HCT116 (cell line): ENCODE measurements around the gene TFF3.

ENCODE experiments used
- ATF3 ChIP-seq: IDR thresholded peaks from 2 replicates; pipeline ENCODE4 v1.6.1; 2012
- EZH2 ChIP-seq: fragments of 200-600 bp; sonication (generic); IDR thresholded peaks from 2 replicates; pipeline ENCODE4 v1.6.1; 2017; ENCODE audit warnings: antibody characterized with exemption, mixed run types
- POLR2AphosphoS5 ChIP-seq: IDR thresholded peaks from 2 replicates; pipeline ENCODE4 v1.6.1; 2011; ENCODE audit warnings: mild to moderate bottlenecking, low read depth, low read length, moderate library complexity
- RAD21 ChIP-seq: IDR thresholded peaks from 2 replicates; pipeline ENCODE4 v1.6.1; 2012; ENCODE audit warnings: low read depth, mild to moderate bottlenecking
- REST ChIP-seq: IDR thresholded peaks from 2 replicates; pipeline ENCODE4 v1.6.1; 2012; ENCODE audit warnings: low read depth
- SP1 ChIP-seq: IDR thresholded peaks from 2 replicates; pipeline ENCODE4 v1.6.1; 2012; ENCODE audit warnings: low read depth
- TCF7L2 ChIP-seq: IDR thresholded peaks from 2 replicates; pipeline ENCODE4 v1.7.0; 2011; ENCODE audit warnings: borderline replicate concordance, inconsistent platforms; ENCODE audit not compliant: insufficient read depth, insufficient read length; ENCODE audit errors: extremely low read depth
- YY1 ChIP-seq: IDR thresholded peaks from 2 replicates; pipeline ENCODE4 v1.6.1; 2011; ENCODE audit warnings: low read length, low read depth, moderate library complexity, mild to moderate bottlenecking; ENCODE audit not compliant: insufficient replicate concordance; ENCODE audit errors: extremely low read depth
- ZNF274 ChIP-seq: fragments of 200-500 bp; sonication (Bioruptor generic); IDR thresholded peaks from 2 replicates; pipeline ENCODE4 v1.6.1; 2014; ENCODE audit warnings: mild to moderate bottlenecking, low read depth, low read length, inconsistent platforms
- TF ChIP-seq, protein P1 (sequence below), 3 experiments: fragments of 200-600 bp in 1 of 3; sonication (generic) in 1 of 3; IDR thresholded peaks in 2 of 3; conservative IDR thresholded peaks in 1 of 3; 2 replicates each; pipeline ENCODE4 v1.5.1; 2012 to 2017; ENCODE audit warnings: low read depth in 2 of 3, low read length in 2 of 3, antibody characterized with exemption in 1 of 3, borderline replicate concordance in 1 of 3, control low read depth in 1 of 3, mild to moderate bottlenecking in 1 of 3, mixed read lengths in 1 of 3, mixed run types in 1 of 3, moderate library complexity in 1 of 3; ENCODE audit not compliant: insufficient read depth in 1 of 3

DNA sequence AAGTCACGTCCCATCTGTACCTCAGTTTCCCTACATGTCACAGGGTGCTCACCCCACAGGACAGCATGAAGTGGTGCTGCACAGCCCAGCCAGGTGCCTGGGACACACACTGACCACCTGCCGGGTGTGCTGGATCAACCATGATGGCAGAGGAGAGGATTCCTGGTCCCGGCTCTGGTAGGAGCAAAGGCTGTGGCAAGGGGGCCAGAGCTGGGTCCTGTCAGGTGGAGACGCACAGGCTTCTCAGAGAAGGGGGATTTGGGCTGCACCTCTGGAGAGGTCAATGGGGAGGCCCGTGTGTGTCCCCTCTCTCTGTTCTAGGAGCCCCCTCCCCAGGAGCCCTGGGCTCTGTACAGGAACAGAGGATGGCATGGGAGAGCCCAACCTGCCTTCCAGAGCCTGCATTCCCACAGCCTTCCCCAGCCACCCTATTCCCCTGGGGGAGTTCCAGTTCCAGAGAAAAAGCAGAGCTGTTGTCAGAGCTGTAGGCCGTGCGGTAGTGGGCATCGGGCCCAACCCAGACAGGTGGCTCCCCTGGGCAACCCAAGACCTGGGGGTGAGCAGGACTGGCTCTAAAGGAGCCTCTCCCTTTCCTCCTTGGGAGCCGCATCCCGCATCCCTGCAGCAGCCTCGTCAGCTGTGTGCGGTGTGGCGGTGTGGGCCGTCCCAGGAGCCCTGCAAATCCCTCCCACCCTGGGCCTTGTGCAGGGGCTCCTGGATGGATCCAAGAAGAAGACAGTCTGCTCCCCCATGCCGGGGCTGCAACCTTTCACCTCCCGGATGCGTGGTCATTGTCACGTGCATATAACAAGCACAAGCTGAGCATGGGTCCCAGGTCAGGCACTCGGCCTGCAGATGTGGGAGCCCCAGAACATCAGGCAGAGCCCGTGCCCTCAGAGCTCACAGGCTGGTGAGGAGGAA lies 2.9 kb upstream of the TFF3 start:
- TF ChIP-seq REST (no peak), EZH2 (no peak), RAD21 (no peak), POLR2AphosphoS5 (no peak), SP1 (no peak), YY1 (no peak), TCF7L2 (no peak), ATF3 (no peak), ZNF274 (no peak)
- TF ChIP-seq, protein P1, sequence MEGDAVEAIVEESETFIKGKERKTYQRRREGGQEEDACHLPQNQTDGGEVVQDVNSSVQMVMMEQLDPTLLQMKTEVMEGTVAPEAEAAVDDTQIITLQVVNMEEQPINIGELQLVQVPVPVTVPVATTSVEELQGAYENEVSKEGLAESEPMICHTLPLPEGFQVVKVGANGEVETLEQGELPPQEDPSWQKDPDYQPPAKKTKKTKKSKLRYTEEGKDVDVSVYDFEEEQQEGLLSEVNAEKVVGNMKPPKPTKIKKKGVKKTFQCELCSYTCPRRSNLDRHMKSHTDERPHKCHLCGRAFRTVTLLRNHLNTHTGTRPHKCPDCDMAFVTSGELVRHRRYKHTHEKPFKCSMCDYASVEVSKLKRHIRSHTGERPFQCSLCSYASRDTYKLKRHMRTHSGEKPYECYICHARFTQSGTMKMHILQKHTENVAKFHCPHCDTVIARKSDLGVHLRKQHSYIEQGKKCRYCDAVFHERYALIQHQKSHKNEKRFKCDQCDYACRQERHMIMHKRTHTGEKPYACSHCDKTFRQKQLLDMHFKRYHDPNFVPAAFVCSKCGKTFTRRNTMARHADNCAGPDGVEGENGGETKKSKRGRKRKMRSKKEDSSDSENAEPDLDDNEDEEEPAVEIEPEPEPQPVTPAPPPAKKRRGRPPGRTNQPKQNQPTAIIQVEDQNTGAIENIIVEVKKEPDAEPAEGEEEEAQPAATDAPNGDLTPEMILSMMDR (IDR thresholded peaks at IDR 0.05 in 2 of 3, conservative IDR thresholded peaks at IDR 0.05 in 1 of 3; ENCODE audit: borderline replicate concordance in 1 of 3, insufficient read depth in 1 of 3, low read depth in 2 of 3, low read length in 2 of 3) = no peak
